Measurements from ENCODE around the gene ARVCF. TPM values are rescaled to one million over a fixed set of nuclear protein-coding genes. Genes with fewer than 3 reads are reported as not detected.

The ARVCF gene
- total RNA-seq, 4 donors from 2014 or later, result 6.5 to 20.0 (median 9.3) TPM

- ATAC-seq (ENCODE audit: low FRiP score) (no peak), DNase-seq (ENCODE audit: low spot score) (no peak)
- TF ChIP-seq CTCF (IDR thresholded peaks at IDR 0.05), result no peak
Measured at GRCh38 chr22:19972652-19973550, 43.7 kb downstream of the ARVCF start.

- no peak for ATAC-seq (ENCODE audit: low FRiP score)
- no peak for TF ChIP-seq CTCF (IDR thresholded peaks at IDR 0.05)
- DNase-seq (ENCODE audit: low spot score), result no peak
Measured at GRCh38 chr22:19972251-19972650, 44.4 kb downstream of the ARVCF start.

GRCh38 chr22:19971276-19972124 lies 45.1 kb downstream of the ARVCF start:
- ATAC-seq (ENCODE audit: low FRiP score), result no peak
- no peak for DNase-seq (ENCODE audit: low spot score)
- TF ChIP-seq CTCF (IDR thresholded peaks at IDR 0.05), result no peak

- DNase-seq (ENCODE audit: low spot score), result peak; percentile 71
- ATAC-seq (ENCODE audit: low FRiP score), result peak; percentile 46
- TF ChIP-seq CTCF (IDR thresholded peaks at IDR 0.05), result peak in 1 of 3 donors; percentile 64
Measured at GRCh38 chr22:19970479-19971275, 45.9 kb downstream of the ARVCF start.

GRCh38 chr22:19970031-19970478 lies 46.6 kb downstream of the ARVCF start:
- DNase-seq (ENCODE audit: low spot score), result no peak
- ATAC-seq (ENCODE audit: low FRiP score), result no peak
- no peak for TF ChIP-seq CTCF (IDR thresholded peaks at IDR 0.05)

- DNase-seq (ENCODE audit: low spot score) (no peak), ATAC-seq (ENCODE audit: low FRiP score) (no peak)
- no peak for TF ChIP-seq CTCF (IDR thresholded peaks at IDR 0.05)
Measured at GRCh38 chr22:19969141-19969928, 47.3 kb downstream of the ARVCF start.
